ENCODE data around the gene PM20D1.

The PM20D1 gene

DNA sequence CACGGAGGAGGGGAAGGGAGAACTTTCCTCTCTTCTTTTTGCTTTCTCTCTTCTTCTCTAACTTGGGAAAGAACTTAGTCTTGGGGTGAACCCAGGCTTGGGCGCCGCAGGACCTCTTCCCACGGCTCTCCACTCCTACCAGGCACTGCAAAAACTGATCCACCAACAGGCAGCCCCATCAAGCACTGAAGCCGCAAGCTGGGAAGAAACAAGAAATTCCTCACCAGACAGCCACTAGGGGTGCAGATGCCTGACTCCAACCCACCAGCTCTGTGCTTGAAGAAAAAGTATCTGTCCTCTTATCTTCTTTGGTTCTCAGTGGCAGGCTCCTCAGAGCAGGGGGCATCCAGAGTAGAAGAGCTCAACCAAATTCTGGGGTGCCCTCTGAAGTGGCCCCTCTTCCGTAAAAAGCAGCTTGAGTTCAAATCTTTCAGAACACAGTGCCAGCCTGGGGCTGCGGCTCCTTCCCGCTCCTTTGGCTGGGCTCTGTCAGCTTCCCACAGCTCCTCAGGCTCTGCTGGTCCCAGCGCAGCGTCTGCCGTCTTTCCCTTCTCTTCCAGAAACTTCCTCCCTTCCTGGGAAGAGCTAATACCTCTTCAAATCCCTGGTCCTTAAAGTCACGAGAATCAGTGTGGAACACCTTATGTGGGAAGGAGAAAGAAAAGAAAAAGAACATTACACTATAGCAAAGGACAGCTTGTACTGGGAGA, 39.3 kb downstream of the PM20D1 start:
- TF ChIP-seq NFIC (IDR thresholded peaks at IDR 0.05) = no peak
- no peak for TF ChIP-seq TCF12 (IDR thresholded peaks at IDR 0.05; ENCODE audit: low read depth)
- TF ChIP-seq ZBTB7A (IDR thresholded peaks at IDR 0.05; ENCODE audit: low read depth) = no peak
- no peak for TF ChIP-seq TEAD4 (IDR thresholded peaks at IDR 0.05)
- no peak for TF ChIP-seq CEBPB (IDR thresholded peaks at IDR 0.05)

DNA sequence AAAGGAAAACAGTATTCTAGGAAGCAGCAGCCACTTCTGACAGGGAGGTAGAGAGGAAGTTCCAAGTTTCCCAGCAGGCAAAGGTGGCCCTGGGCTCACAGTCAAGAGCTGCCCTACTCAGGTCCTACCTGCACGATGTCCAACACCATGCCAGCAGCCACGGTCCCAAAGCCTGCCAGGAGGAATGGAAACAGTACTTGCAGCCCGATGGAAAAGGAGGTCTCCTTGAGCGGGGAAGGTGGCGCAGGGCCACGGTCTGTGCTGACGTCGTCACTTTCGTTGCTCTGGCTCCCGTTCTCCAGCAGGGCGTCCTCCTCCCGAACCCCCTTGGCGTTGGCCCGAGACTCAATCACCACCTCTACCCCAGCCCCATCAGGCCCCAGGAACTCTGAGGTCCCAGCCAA, 40.0 kb downstream of the PM20D1 start:
- TF ChIP-seq NFIC (IDR thresholded peaks at IDR 0.05) (no peak), TEAD4 (IDR thresholded peaks at IDR 0.05) (no peak), RAD21 (IDR thresholded peaks at IDR 0.05; ENCODE audit: low read depth) (no peak), TAF1 (IDR thresholded peaks at IDR 0.05; ENCODE audit: low read depth) (no peak), MAX (IDR thresholded peaks at IDR 0.05) (no peak), TCF12 (IDR thresholded peaks at IDR 0.05; ENCODE audit: low read depth) (no peak), ZBTB7A (IDR thresholded peaks at IDR 0.05; ENCODE audit: low read depth) (no peak), CREB1 (IDR thresholded peaks at IDR 0.05; ENCODE audit: low read depth) (no peak)

- TF ChIP-seq, protein P1, sequence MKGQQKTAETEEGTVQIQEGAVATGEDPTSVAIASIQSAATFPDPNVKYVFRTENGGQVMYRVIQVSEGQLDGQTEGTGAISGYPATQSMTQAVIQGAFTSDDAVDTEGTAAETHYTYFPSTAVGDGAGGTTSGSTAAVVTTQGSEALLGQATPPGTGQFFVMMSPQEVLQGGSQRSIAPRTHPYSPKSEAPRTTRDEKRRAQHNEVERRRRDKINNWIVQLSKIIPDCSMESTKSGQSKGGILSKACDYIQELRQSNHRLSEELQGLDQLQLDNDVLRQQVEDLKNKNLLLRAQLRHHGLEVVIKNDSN (IDR thresholded peaks at IDR 0.05) = no peak
- TF ChIP-seq TEAD4 (IDR thresholded peaks at IDR 0.05) (no peak), NFIC (IDR thresholded peaks at IDR 0.05) (no peak), FOXM1 (IDR thresholded peaks at IDR 0.05; ENCODE audit: borderline replicate concordance, low read depth) (no peak), RAD21 (IDR thresholded peaks at IDR 0.05; ENCODE audit: low read depth) (no peak)
Observed at GRCh38 chr1:205809469-205809868, 40.5 kb downstream of the PM20D1 start.

DNA sequence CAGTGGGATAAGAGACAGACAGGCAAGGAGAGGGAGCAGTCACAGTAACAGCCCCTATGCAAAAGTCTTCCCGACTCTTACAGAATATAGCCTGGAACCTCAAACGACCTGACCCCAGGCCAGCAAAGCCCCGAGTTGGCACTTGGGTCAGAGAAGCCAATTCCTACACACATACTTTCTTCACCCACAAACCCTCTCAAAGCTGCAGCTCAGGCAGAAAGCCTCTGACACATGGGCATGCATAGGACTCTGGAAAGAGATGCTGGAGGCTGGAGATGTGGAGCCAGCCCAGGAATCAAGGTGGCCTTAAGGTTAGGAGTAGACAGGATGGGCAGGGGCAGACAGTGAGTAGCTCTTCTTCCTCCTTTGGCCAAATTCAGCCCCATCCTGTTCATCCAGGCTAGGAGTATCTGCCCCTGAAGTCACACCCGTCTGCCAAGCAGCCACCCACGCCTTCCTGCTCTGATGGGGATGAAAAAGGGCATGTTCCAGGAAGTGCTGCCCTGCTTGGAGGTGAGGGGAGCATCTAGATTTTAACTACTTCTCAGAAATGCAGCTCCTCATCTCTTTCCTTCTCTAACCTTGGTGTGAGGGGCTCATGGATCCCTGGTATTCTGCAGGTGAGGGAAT, 44.7 kb downstream of the PM20D1 start:
- TF ChIP-seq ZBTB7A (IDR thresholded peaks at IDR 0.05; ENCODE audit: low read depth) (no peak), MAX (IDR thresholded peaks at IDR 0.05) (no peak), CREB1 (IDR thresholded peaks at IDR 0.05; ENCODE audit: low read depth) (no peak), FOXM1 (IDR thresholded peaks at IDR 0.05; ENCODE audit: borderline replicate concordance, low read depth) (no peak), CEBPB (IDR thresholded peaks at IDR 0.05) (no peak)
- TF ChIP-seq, protein P1 (IDR thresholded peaks at IDR 0.05) = no peak
- TF ChIP-seq, protein P2, sequence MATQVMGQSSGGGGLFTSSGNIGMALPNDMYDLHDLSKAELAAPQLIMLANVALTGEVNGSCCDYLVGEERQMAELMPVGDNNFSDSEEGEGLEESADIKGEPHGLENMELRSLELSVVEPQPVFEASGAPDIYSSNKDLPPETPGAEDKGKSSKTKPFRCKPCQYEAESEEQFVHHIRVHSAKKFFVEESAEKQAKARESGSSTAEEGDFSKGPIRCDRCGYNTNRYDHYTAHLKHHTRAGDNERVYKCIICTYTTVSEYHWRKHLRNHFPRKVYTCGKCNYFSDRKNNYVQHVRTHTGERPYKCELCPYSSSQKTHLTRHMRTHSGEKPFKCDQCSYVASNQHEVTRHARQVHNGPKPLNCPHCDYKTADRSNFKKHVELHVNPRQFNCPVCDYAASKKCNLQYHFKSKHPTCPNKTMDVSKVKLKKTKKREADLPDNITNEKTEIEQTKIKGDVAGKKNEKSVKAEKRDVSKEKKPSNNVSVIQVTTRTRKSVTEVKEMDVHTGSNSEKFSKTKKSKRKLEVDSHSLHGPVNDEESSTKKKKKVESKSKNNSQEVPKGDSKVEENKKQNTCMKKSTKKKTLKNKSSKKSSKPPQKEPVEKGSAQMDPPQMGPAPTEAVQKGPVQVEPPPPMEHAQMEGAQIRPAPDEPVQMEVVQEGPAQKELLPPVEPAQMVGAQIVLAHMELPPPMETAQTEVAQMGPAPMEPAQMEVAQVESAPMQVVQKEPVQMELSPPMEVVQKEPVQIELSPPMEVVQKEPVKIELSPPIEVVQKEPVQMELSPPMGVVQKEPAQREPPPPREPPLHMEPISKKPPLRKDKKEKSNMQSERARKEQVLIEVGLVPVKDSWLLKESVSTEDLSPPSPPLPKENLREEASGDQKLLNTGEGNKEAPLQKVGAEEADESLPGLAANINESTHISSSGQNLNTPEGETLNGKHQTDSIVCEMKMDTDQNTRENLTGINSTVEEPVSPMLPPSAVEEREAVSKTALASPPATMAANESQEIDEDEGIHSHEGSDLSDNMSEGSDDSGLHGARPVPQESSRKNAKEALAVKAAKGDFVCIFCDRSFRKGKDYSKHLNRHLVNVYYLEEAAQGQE (IDR thresholded peaks at IDR 0.05; ENCODE audit: low read depth) = no peak

- TF ChIP-seq TCF12 (IDR thresholded peaks at IDR 0.05; ENCODE audit: low read depth) (no peak), TAF1 (IDR thresholded peaks at IDR 0.05; ENCODE audit: low read depth) (no peak), TEAD4 (IDR thresholded peaks at IDR 0.05) (no peak), ZBTB7A (IDR thresholded peaks at IDR 0.05; ENCODE audit: low read depth) (no peak), FOXM1 (IDR thresholded peaks at IDR 0.05; ENCODE audit: borderline replicate concordance, low read depth) (no peak), YY1 (IDR thresholded peaks at IDR 0.05; ENCODE audit: low read depth) (no peak), EGR1 (IDR thresholded peaks at IDR 0.05) (no peak), CEBPB (IDR thresholded peaks at IDR 0.05) (no peak), MAX (IDR thresholded peaks at IDR 0.05) (no peak), CREB1 (IDR thresholded peaks at IDR 0.05; ENCODE audit: low read depth) (no peak)
- TF ChIP-seq, protein P2 (IDR thresholded peaks at IDR 0.05; ENCODE audit: low read depth) = no peak
Observed at GRCh38 chr1:205804605-205805004, 45.3 kb downstream of the PM20D1 start.

DNA sequence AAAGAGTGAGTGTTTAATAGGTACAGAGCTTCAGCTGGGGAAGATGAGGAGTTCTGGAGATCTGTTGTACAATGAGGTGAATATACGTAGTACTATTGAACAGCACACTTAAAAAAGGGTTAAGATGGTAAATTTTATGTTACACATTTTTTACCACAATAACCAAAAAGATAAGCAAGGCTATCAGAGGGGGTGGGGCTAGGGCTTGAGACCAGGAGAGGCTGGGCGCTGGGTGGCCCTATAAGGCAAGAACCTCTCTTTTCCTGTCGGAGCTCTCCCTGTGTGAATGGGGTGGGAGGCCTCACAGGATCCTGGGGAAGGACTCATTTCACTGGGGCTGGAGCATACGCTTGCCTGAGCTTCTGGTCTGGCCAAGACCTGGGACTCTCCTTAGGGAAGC, 45.9 kb downstream of the PM20D1 start:
- TF ChIP-seq ZBTB7A (IDR thresholded peaks at IDR 0.05; ENCODE audit: low read depth) (no peak), MAX (IDR thresholded peaks at IDR 0.05) (no peak), EP300 (IDR thresholded peaks at IDR 0.05; ENCODE audit: borderline replicate concordance) (no peak), RAD21 (IDR thresholded peaks at IDR 0.05; ENCODE audit: low read depth) (no peak), TEAD4 (IDR thresholded peaks at IDR 0.05) (no peak), CEBPB (IDR thresholded peaks at IDR 0.05) (no peak), CREB1 (IDR thresholded peaks at IDR 0.05; ENCODE audit: low read depth) (no peak), FOXM1 (IDR thresholded peaks at IDR 0.05; ENCODE audit: borderline replicate concordance, low read depth) (no peak)
- TF ChIP-seq, protein P1 (IDR thresholded peaks at IDR 0.05) = no peak
- TF ChIP-seq, protein P2 (IDR thresholded peaks at IDR 0.05; ENCODE audit: low read depth) = no peak

Data from Ishikawa (cell line).